Endothelial cell of coronary artery (primary cell): ENCODE measurements around the gene GUCY2D. TPM values are rescaled to one million over a fixed set of nuclear protein-coding genes. Genes with fewer than 3 reads are reported as not detected.

Source experiments
- total RNA-seq: library from RNA; depleted of rRNA; stranded (reverse); fragments of >200 nt; gene quantifications from 2 replicates; pipeline ENCODE4 v1.2.3, GENCODE V29; 2014

The GUCY2D gene
- not detected in 2 replicates for total RNA-seq

DNA sequence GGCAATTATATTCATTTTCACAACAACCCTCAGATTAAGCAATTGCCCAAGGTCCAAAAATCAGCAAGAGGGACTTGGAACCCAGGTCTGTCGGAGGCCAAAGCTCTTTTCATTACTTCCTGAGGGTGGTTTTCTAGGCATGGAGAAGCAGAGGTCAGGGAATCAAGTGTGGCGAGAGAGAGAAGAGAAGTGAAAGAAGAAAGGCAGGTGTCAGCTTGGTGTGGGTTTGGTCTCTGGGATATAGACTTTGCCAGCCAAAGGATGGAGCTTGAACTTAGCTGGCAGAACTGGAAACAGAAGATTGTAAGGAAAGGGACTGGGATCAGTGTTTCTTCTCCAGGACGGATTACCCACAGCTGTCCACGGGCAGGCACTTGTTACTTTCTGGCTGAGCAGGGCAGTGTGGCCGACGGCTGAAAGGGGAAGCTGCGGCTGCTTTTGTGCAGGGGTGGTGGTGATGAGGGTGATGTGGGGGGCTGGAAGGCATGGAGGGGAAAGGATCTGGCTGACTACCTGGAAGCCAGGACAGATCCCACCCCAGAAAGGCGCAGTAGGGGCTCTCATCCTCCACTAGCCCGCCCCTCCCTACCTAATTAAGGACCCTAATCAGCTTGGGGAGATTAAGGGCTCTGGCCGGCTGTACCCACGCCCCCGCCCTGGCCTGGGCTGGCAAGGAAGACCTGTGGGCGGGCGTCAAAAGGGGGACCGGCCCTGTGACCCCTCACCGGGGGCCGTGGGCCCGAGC lies at the start of gene GUCY2D:
Gene GUCY2D, plus strand, starts transcription at position 640 of the 745 bp plus-strand sequence. CDS start 433 bp downstream, outside the sequence.

DNA sequence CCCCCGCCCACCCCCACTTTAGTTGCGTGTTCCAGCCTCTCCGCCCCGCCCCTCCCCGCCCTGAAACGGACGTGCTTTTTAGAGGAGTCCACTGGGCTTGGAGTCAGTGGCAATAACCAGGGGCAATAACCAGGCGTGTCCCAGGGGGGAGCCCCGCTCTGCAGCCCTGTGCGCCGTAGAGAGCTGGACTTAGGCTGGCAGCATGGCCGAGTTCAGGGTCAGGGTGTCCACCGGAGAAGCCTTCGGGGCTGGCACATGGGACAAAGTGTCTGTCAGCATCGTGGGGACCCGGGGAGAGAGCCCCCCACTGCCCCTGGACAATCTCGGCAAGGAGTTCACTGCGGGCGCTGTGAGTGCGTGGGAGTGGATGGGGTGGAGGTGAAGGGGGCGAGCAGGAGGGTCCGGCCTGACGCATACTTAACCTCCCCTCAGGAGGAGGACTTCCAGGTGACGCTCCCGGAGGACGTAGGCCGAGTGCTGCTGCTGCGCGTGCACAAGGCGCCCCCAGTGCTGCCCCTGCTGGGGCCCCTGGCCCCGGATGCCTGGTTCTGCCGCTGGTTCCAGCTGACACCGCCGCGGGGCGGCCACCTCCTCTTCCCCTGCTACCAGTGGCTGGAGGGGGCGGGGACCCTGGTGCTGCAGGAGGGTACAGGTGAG lies 36.7 kb downstream of the GUCY2D start, which contains the start of gene ALOX15B:
Gene ALOX15B, plus strand, starts transcription at position 106 of the 657 bp plus-strand sequence. Its CDS starts 97 bp downstream, at position 203.

Other genes starting within 250 kb of the GUCY2D start
- gene KDM6B, start 168.4 kb upstream of the GUCY2D start, total RNA-seq, result 3.5 and 5.7 TPM in 2 replicates
- gene TMEM88, start 147.5 kb upstream of the GUCY2D start, total RNA-seq, result 10.5 and 12.0 TPM in 2 replicates
- gene NAA38, start 145.1 kb upstream of the GUCY2D start, total RNA-seq, result 122 and 163 TPM in 2 replicates
- gene CYB5D1, start 144.6 kb upstream of the GUCY2D start, total RNA-seq, result 7.6 and 8.4 TPM in 2 replicates
- gene CHD3, start 113.8 kb upstream of the GUCY2D start, total RNA-seq, result 202 and 233 TPM in 2 replicates
- gene RNF227, start 86.3 kb upstream of the GUCY2D start, total RNA-seq, result 0.99 and 1.2 TPM in 2 replicates
- gene KCNAB3, start 72.8 kb upstream of the GUCY2D start, total RNA-seq, result 0.19 and 0.27 TPM in 2 replicates
- 47.9 and 49.0 TPM in 2 replicates for gene TRAPPC1, start 70.7 kb upstream of the GUCY2D start, total RNA-seq
- gene CNTROB, start 70.4 kb upstream of the GUCY2D start, total RNA-seq, result 16.8 and 19.3 TPM in 2 replicates
- gene ALOX15B, start 36.4 kb downstream of the GUCY2D start, total RNA-seq, result 0.19 TPM in 1 of 2 replicates, not detected in the other
- not detected in 2 replicates for gene ALOX12B, start 85.1 kb downstream of the GUCY2D start, total RNA-seq
- not detected in 2 replicates for gene ALOXE3, start 115.9 kb downstream of the GUCY2D start, total RNA-seq
- 0.09 TPM in 2 replicates for gene HES7, start 121.5 kb downstream of the GUCY2D start, total RNA-seq
- gene PER1, start 149.8 kb downstream of the GUCY2D start, total RNA-seq, result 5.0 and 14.2 TPM in 2 replicates
- 3.0 and 5.7 TPM in 2 replicates for gene VAMP2, start 160.3 kb downstream of the GUCY2D start, total RNA-seq
- 11.6 and 26.7 TPM in 2 replicates for gene TMEM107, start 173.8 kb downstream of the GUCY2D start, total RNA-seq
- gene BORCS6, start 187.6 kb downstream of the GUCY2D start, total RNA-seq, result 8.1 and 8.6 TPM in 2 replicates
- 16.0 and 35.2 TPM in 2 replicates for gene AURKB, start 208.0 kb downstream of the GUCY2D start, total RNA-seq
- gene CTC1, start 245.4 kb downstream of the GUCY2D start, total RNA-seq, result 4.5 and 7.3 TPM in 2 replicates
- 26.0 and 33.6 TPM in 2 replicates for gene PFAS, start 246.7 kb downstream of the GUCY2D start, total RNA-seq